GM12864 (cell line): ENCODE measurements around the gene VPS13A.
"Not testable (repeated sequence)": the region's sequence is repeated elsewhere in the genome, so short reads cannot be mapped to it uniquely, and the experiment has no call there.

ENCODE experiments used
- DNase-seq: peaks from one replicate; pipeline ENCODE4 v3.0.0-alpha.2; 2011; ENCODE audit warnings: low read depth
- H3K4me3 ChIP-seq: 2 replicates; pipeline ENCODE4 v1.5.1; 2011; ENCODE audit warnings: mild to moderate bottlenecking, low read depth, low read length, control low read depth
- CTCF ChIP-seq: IDR thresholded peaks from 2 replicates; pipeline ENCODE4 v1.5.1; 2011; ENCODE audit warnings: low read depth, mild to moderate bottlenecking, moderate library complexity, low read length, control low read depth, inconsistent platforms; ENCODE audit errors: missing control alignments

The VPS13A gene

GRCh38 chr9:77391834-77392233 is 214.5 kb downstream of the VPS13A start:
- TF ChIP-seq CTCF, result no peak
- no peak for DNase-seq
- H3K4me3 ChIP-seq, result no peak overlapping the region

GRCh38 chr9:77392328-77392727 is 215.0 kb downstream of the VPS13A start:
- no peak for TF ChIP-seq CTCF
- no peak overlapping the region for H3K4me3 ChIP-seq
- DNase-seq, result no peak

GRCh38 chr9:77398581-77398980 is 221.2 kb downstream of the VPS13A start:
- DNase-seq, H3K4me3 ChIP-seq: not testable (repeated sequence)

GRCh38 chr9:77399964-77400363 is 222.6 kb downstream of the VPS13A start:
- TF ChIP-seq CTCF, result no peak
- no peak for DNase-seq
- no peak overlapping the region for H3K4me3 ChIP-seq

GRCh38 chr9:77402286-77402685 is 225.0 kb downstream of the VPS13A start:
- no peak for DNase-seq
- H3K4me3 ChIP-seq, result no peak overlapping the region
- no peak for TF ChIP-seq CTCF

GRCh38 chr9:77403239-77403638 is 225.9 kb downstream of the VPS13A start:
- TF ChIP-seq CTCF, result no peak
- H3K4me3 ChIP-seq, result no peak overlapping the region
- DNase-seq, result no peak

GRCh38 chr9:77408521-77408920 is 231.2 kb downstream of the VPS13A start:
- not testable (repeated sequence) for DNase-seq, H3K4me3 ChIP-seq

GRCh38 chr9:77417566-77417965 is 240.2 kb downstream of the VPS13A start:
- no peak overlapping the region for H3K4me3 ChIP-seq
- TF ChIP-seq CTCF, result no peak
- no peak for DNase-seq
